ENCODE data around the gene TBC1D14. TPM values are rescaled to one million over a fixed set of nuclear protein-coding genes. Genes with fewer than 3 reads are reported as not detected.

Gene TBC1D14
- total and polyA plus RNA-seq, 11 donors: 9.8 to 51.0 (median 34.3) TPM

DNA sequence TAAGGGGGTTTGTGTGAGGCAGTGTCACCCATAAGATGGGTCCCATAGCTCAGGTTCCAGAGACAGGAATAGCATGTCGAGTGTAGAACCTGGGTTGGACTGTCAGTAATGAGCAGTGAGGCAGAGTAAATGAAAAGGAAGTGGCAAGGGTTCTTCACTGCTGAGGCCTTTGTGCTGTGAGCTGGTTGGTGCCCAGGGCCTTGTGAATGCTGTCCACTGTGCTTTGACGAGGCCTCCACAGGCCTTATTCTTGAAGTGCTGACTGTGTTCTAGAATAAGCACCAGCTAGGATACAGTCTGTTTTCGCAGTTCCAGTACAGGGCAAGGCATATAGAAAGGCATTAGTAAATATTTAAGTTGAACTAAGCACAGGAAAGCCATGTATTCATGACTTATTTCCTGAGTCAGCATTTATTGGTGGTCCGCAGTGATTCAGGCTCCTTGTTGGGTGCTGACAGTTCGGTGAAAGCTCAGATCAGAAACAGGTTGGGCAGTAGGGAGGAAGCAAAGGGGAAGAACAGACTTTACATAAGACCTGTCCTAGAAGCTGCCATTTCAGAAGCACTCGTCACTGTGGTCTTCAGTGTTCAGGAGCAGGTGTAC lies 107.9 kb downstream of the TBC1D14 start:
- intact Hi-C loops (cut with DNase I): no loop called here
- Histone ChIP-seq H3K36me3 (peaks cover 0 to 94% (median 76%) of the 10 kb centered on the region in 9 donors), H3K4me3 (no peak overlapping the region), H3K27ac (no peak overlapping the region), H3K9me3 (no peaks in the 10 kb centered on the region), H3K4me1 (peaks cover 0 to 6% (median 0%) of the 10 kb centered on the region in 12 donors), H3K27me3 (no peaks in the 10 kb centered on the region)
- ATAC-seq (no peak), DNase-seq (no peak)
- WGBS, 4 donors: 93 to 96% (median 94%) methylated on average over 6 of the region's 6 CpGs
- TF ChIP-seq, protein P1, sequence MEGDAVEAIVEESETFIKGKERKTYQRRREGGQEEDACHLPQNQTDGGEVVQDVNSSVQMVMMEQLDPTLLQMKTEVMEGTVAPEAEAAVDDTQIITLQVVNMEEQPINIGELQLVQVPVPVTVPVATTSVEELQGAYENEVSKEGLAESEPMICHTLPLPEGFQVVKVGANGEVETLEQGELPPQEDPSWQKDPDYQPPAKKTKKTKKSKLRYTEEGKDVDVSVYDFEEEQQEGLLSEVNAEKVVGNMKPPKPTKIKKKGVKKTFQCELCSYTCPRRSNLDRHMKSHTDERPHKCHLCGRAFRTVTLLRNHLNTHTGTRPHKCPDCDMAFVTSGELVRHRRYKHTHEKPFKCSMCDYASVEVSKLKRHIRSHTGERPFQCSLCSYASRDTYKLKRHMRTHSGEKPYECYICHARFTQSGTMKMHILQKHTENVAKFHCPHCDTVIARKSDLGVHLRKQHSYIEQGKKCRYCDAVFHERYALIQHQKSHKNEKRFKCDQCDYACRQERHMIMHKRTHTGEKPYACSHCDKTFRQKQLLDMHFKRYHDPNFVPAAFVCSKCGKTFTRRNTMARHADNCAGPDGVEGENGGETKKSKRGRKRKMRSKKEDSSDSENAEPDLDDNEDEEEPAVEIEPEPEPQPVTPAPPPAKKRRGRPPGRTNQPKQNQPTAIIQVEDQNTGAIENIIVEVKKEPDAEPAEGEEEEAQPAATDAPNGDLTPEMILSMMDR (IDR thresholded peaks at IDR 0.05): no peak
- no peak for TF ChIP-seq POLR2A (IDR thresholded peaks at IDR 0.05)

DNA sequence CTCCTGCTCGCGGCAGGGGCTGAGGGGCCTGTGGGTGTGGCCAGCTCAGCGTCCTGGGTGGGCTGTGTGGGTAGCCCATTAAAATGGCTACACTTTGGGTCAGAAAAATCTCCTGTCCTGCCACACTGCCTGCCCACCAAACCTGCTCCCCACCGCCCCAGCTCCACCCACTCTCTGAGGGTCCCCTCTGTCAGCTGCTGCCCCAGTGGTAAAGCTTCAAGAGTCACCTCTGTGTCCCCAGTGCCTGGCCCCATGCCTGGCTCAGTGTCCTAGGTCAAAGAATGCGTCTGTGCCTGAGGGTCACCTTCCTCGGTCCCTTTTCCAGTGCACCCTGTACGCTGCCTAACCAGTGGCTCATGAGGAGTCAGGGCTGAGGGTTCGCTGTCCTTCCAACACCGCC lies 108.7 kb downstream of the TBC1D14 start:
- 81 to 88% (median 84%) methylated on average over 9 of the region's 9 CpGs for WGBS, 4 donors

DNA sequence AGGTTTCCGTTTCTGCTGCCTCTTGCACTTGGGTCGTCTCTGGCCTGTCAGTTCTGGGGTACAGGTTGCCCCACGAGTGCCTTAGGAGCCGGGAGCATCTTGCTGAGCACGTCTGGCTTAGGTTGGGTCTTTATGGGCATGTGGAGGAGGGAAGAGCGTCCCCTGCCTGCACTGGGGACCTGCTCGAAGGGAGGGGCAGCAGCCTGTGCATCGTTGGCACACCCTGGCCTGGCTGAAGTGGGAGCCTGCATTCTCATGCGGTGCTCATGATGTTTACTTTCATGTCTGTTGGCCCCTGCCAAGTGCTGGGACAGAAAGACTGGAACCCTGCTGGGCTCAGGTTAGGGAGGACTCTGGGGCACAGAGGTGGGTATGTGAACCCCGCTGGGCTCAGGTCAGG lies 109.7 kb downstream of the TBC1D14 start:
- no peak for TF ChIP-seq POLR2A (IDR thresholded peaks at IDR 0.05)
- TF ChIP-seq, protein P1 (IDR thresholded peaks at IDR 0.05): no peak
- Histone ChIP-seq H3K9me3 (no peaks in the 10 kb centered on the region), H3K4me1 (peaks cover 0 to 6% (median 0%) of the 10 kb centered on the region in 12 donors), H3K36me3 (peaks cover 0 to 95% (median 78%) of the 10 kb centered on the region in 9 donors), H3K27ac (no peak overlapping the region), H3K4me3 (no peak overlapping the region), H3K27me3 (no peaks in the 10 kb centered on the region)
- 86 to 89% (median 87%) methylated on average over 9 to 10 of the region's 10 CpGs for WGBS, 4 donors
- no peak for DNase-seq
- ATAC-seq: no peak
- intact Hi-C loops (cut with DNase I): no loop called here

More for the DNA sequence above, 108.7 kb downstream of the TBC1D14 start:
- no peak overlapping the region for H3K27ac ChIP-seq
- ATAC-seq (peak in 2 of 4 donors; percentile 21 to 37), DNase-seq (no peak)
- no peaks in the 10 kb centered on the region for H3K27me3 ChIP-seq
- no peak overlapping the region for H3K4me3 ChIP-seq
- TF ChIP-seq, protein P1 (IDR thresholded peaks at IDR 0.05): no peak
- TF ChIP-seq POLR2A (IDR thresholded peaks at IDR 0.05): no peak
- H3K9me3 ChIP-seq: no peaks in the 10 kb centered on the region
- peaks cover 0 to 95% (median 78%) of the 10 kb centered on the region in 9 donors for H3K36me3 ChIP-seq
- intact Hi-C loops (cut with DNase I): no loop called here
- H3K4me1 ChIP-seq: peaks cover 0 to 6% (median 0%) of the 10 kb centered on the region in 12 donors

DNA sequence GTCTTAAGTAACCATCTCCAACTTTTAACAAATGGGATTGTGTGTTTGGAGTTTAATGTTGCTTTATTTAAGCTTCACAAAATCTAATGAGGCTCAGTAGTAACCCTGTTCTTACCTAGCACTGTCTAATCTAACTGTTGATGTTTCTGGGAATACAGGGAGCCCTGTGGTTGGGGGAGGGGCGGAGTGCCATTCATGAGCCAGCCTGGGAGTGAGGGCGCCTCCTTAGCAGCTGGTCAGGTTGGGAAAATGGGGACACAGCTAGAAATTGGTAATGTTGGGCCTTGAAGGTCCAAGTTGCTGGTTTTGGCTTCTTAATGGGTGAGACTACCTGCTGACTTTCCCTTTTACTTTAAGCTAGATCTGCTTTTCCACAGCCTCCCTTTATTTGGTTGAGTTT lies 110.7 kb downstream of the TBC1D14 start:
- TF ChIP-seq POLR2A (IDR thresholded peaks at IDR 0.05): no peak
- TF ChIP-seq, protein P1 (IDR thresholded peaks at IDR 0.05): no peak
- H3K36me3 ChIP-seq: peaks cover 0 to 95% (median 76%) of the 10 kb centered on the region in 9 donors

More for the DNA sequence above, 110.7 kb downstream of the TBC1D14 start:
- H3K4me3 ChIP-seq: no peak overlapping the region
- H3K4me1 ChIP-seq: peaks cover 0 to 6% (median 0%) of the 10 kb centered on the region in 12 donors
- no peak for DNase-seq
- intact Hi-C loops (cut with DNase I): no loop called here
- ATAC-seq: no peak
- H3K27me3 ChIP-seq: no peaks in the 10 kb centered on the region
- no peaks in the 10 kb centered on the region for H3K9me3 ChIP-seq
- no peak overlapping the region for H3K27ac ChIP-seq
- WGBS, 4 donors: 95 to 99% (median 98%) methylated on average over 2 of the region's 2 CpGs

All from heart left ventricle (tissue), 16 donors.